Uterus (tissue), 4 donors: ENCODE data around the gene MT3. TPM values are rescaled to one million over a fixed set of nuclear protein-coding genes. Genes with fewer than 3 reads are reported as not detected.
A peak's percentile ranks its signal among the peaks of the same experiment; 100 is the strongest.

Experiments used
- DNase-seq, 2 donors: peaks; one replicate each; pipeline ENCODE4 v3.0.0-alpha.2; 2019 to 2020
- H3K27ac ChIP-seq, 2 donors: fragments of 200-600 bp; sonication (generic); 1 replicate in 1 of 2; 2 replicates in 1 of 2; pipeline ENCODE4 v1.5.1; 2016 to 2018
- H3K27me3 ChIP-seq, 2 donors: fragments of 200-600 bp; sonication (generic); one replicate each; pipeline ENCODE4 v1.5.1; 2018 to 2019; ENCODE audit warnings: control low read depth in 1 of 2
- H3K36me3 ChIP-seq, 2 donors: fragments of 200-600 bp; sonication (generic); one replicate each; pipeline ENCODE4 v1.5.1; 2019; ENCODE audit warnings: control low read depth in 1 of 2
- H3K4me1 ChIP-seq, 2 donors: fragments of 200-600 bp; sonication (generic); one replicate each; pipeline ENCODE4 v1.5.1; 2018 to 2019; ENCODE audit warnings: control low read depth in 1 of 2
- H3K4me3 ChIP-seq, 2 donors: fragments of 200-600 bp; sonication (generic); 1 replicate in 1 of 2; 2 replicates in 1 of 2; pipeline ENCODE4 v1.5.1; 2018 to 2019; ENCODE audit warnings: mild to moderate bottlenecking in 1 of 2
- H3K9me3 ChIP-seq, 2 donors: fragments of 200-600 bp; sonication (generic); one replicate each; pipeline ENCODE4 v1.5.1; 2019; ENCODE audit warnings: control low read depth in 1 of 2
- CTCF ChIP-seq, 4 experiments: fragments of 200-600 bp in 2 of 4; fragments of 450-650 bp in 2 of 4; sonication (generic) in 2 of 4; IDR thresholded peaks; one replicate each; pipeline ENCODE4 v1.5.1; 2016 to 2019; ENCODE audit warnings: antibody characterized with exemption in 4 of 4, mild to moderate bottlenecking in 2 of 4, moderate library complexity in 1 of 4
- POLR2A ChIP-seq, 2 donors: fragments of 450-650 bp; IDR thresholded peaks; one replicate each; pipeline ENCODE4 v1.6.1; 2016; ENCODE audit warnings: antibody characterized with exemption in 2 of 2, mild to moderate bottlenecking in 1 of 2, moderate library complexity in 1 of 2
- intact Hi-C: fragments of 100-400 bp; cut with DNase I; formaldehyde crosslinking; loops from one replicate; pipeline ENCODE4 v1.15.1; 2023; ENCODE audit warnings: low total_unique reads
- total RNA-seq, 4 donors: library from RNA; depleted of rRNA in 3 of 4; stranded (reverse); fragments of >200 nt in 3 of 4; gene quantifications; one replicate each; pipeline versions ENCODE4 v1.1.0 to v1.2.4, GENCODE V29; 2014 to 2023
- donor health status: DM: yes; HTN: yes; CAD: no.

MT3 gene
- total RNA-seq, 4 donors from 2014 or later = not detected

- Histone ChIP-seq H3K4me1 (peaks cover 7 to 14% of the 10 kb centered on the region in 2 donors), H3K36me3 (no peaks in the 10 kb centered on the region), H3K27ac (peak overlapping the region; percentile 95 to 97), H3K4me3 (no peak overlapping the region), H3K27me3 (no peaks in the 10 kb centered on the region), H3K9me3 (no peaks in the 10 kb centered on the region)
- intact Hi-C loops = no loop called here
- TF ChIP-seq CTCF (IDR thresholded peaks at IDR 0.05) (no peak), POLR2A (IDR thresholded peaks at IDR 0.05) (peak in 1 of 2 donors; percentile 9)
- peak; percentile 80 to 92 for DNase-seq
These were observed 17.8 kb downstream of the MT3 start for GRCh38 chr16:56607109-56607618.

DNA sequence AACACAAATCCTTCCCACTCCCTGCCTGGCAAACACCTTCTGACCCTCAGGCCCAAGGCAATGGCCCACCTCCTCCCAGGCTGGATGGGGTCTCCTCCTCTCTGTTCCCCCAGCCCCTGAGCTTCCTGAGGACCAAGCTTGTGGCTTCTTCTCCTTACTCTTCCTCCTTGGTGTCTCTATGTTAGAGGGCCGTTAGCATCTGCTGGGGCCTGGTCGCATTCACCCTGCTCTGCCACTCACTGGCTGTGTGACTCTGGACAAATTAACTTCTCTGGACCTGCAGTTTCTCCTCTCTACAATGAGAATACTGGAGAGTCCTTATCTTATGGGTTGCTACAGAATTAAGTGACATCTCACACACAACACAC lies 18.3 kb downstream of the MT3 start:
- H3K4me1 ChIP-seq = peaks cover 7 to 14% of the 10 kb centered on the region in 2 donors

GRCh38 chr16:56608043-56608875 lies 18.9 kb downstream of the MT3 start, which contains the start of gene MT2A:
Gene MT2A, plus strand, starts transcription at chr16:56608584. Its CDS starts 72 bp downstream, at chr16:56608656.
- Histone ChIP-seq H3K36me3 (no peaks in the 10 kb centered on the region), H3K27me3 (no peaks in the 10 kb centered on the region), H3K9me3 (no peaks in the 10 kb centered on the region), H3K4me1 (peaks cover 7 to 14% of the 10 kb centered on the region in 2 donors), H3K27ac (peak within 1 kb of the TSS; percentile 95 to 97), H3K4me3 (peak within 1 kb of the TSS; percentile 49 to 58)
- intact Hi-C loops = no loop called here
- peak; percentile 93 to 94 for DNase-seq
- TF ChIP-seq CTCF (IDR thresholded peaks at IDR 0.05) (peak in 2 of 4 experiments; percentile 3 to 24), POLR2A (IDR thresholded peaks at IDR 0.05) (peak; percentile 78 to 90)

More for the DNA sequence above, 18.3 kb downstream of the MT3 start:
- H3K9me3 ChIP-seq = no peaks in the 10 kb centered on the region
- H3K4me3 ChIP-seq = peak overlapping the region in 1 of 2 donors; percentile 49
- no peaks in the 10 kb centered on the region for H3K27me3 ChIP-seq
- no peak for DNase-seq
- intact Hi-C loops = no loop called here
- TF ChIP-seq POLR2A (IDR thresholded peaks at IDR 0.05) (no peak), CTCF (IDR thresholded peaks at IDR 0.05) (no peak)
- no peaks in the 10 kb centered on the region for H3K36me3 ChIP-seq
- peak overlapping the region; percentile 95 to 97 for H3K27ac ChIP-seq

- H3K4me1 ChIP-seq = peaks cover 7 to 14% of the 10 kb centered on the region in 2 donors
- TF ChIP-seq CTCF (IDR thresholded peaks at IDR 0.05) = no peak
- no peak for TF ChIP-seq POLR2A (IDR thresholded peaks at IDR 0.05)
- H3K27ac ChIP-seq = peak overlapping the region; percentile 95 to 97
- DNase-seq = no peak
- no peaks in the 10 kb centered on the region for H3K36me3 ChIP-seq
- intact Hi-C loops = no loop called here
- H3K27me3 ChIP-seq = no peaks in the 10 kb centered on the region
- H3K9me3 ChIP-seq = no peaks in the 10 kb centered on the region
- H3K4me3 ChIP-seq = peak overlapping the region; percentile 49 to 58
These were observed 19.6 kb downstream of the MT3 start for GRCh38 chr16:56608876-56609462.
